ENCODE data around the gene UBASH3B.

GRCh38 chr11:122765487-122766131, 110.1 kb downstream of the UBASH3B start:
- TF ChIP-seq CTCF (IDR thresholded peaks at IDR 0.05), result no peak
- no peak for TF ChIP-seq POLR2A (IDR thresholded peaks at IDR 0.05)
